ENCODE data around the gene SLC35B1.
A peak's percentile ranks its signal among the peaks of the same experiment; 100 is the strongest.

The SLC35B1 gene, protein sequence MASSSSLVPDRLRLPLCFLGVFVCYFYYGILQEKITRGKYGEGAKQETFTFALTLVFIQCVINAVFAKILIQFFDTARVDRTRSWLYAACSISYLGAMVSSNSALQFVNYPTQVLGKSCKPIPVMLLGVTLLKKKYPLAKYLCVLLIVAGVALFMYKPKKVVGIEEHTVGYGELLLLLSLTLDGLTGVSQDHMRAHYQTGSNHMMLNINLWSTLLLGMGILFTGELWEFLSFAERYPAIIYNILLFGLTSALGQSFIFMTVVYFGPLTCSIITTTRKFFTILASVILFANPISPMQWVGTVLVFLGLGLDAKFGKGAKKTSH

DNA sequence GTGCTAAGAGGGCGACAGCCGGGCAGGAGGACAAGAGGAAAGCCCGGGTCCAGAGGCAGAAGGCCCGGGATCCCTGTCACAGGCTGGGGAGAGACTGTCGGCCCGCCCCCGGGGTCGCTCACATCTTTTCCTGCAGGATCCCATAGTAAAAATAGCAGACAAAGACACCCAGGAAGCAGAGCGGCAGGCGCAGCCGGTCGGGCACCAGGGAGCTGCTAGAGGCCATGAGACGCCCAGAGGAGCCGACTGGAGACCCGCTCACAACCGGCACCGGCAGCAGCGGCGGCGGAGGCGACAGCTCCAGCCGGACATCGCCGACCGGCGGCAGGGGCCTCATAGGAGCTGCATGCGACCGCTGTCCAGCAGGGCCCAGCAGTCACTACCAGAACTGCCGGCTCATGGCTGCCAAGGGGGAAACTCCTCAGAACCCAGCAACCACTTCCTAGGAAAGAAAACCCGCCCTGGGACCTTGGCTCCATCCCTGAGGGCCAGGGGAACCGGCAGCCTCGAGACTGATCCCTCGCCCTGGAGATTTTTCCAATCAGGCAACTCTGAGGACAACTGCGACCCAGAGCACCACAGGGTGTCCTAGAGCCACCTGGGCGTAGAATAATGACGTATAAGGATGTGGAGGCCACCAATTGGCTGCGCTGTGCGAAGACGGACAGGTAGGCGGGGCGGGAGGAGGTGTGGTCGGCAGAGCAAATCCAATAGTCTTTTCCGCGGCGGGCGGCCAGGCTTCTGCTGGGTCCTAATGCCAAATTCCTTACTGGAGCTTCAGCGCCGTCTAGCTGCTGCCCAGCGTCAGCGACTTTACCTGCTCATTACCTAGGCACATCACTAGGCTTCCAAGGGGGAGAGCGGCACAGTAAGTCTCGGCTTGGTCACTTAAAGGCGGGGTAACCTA, at the start of gene SLC35B1:
Gene SLC35B1 (minus strand): TSS at position 357 of the 907 bp plus-strand sequence. CDS start 131 bp downstream, at position 226.
- Mint-ChIP-seq H3K36me3 (peaks cover 26% of the 10 kb centered on the region), H3K27me3 (no peaks in the 10 kb centered on the region), H3K4me1 (peaks cover 39% of the 10 kb centered on the region), H3K27ac (peak within 1 kb of the TSS; percentile 95), H3K4me3 (peak within 1 kb of the TSS; percentile 89), H3K9me3 (no peaks in the 10 kb centered on the region)
- peak; percentile 98 for ATAC-seq

DNA sequence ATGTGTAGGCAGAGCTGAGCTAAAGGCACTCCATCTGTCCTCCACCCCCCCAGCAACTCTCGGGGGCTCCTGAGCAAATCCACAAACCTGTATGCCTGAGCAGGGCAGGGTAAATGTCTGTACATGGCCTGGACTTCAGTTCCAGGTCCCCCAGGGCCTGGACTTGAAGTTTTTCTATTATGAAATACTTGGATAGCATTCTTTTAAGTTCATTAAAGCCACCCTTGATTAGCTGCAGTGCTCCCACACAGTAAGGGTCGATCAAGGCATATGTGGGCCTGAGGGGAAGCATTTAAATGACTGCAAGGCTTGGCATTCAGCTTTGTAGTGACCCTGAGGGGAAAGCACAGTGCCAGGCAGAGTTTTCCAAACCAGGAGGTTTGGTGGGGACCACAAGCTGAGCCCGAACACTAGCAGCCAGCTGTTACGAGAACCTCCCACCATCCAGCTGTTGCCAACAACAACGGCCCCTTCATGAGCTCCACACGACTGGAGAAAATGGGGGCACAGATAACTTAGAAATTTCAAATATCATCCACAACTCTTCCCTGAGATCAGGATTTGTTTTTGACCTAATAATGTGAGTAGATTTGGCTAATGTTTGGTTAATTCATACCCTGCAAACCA, 49.5 kb upstream of the SLC35B1 start:
- Mint-ChIP-seq H3K9me3 (no peaks in the 10 kb centered on the region), H3K4me1 (peaks cover 88% of the 10 kb centered on the region), H3K4me3 (no peak overlapping the region), H3K36me3 (peaks cover 13% of the 10 kb centered on the region), H3K27ac (peak overlapping the region; percentile 81), H3K27me3 (no peaks in the 10 kb centered on the region)
- no peak for ATAC-seq

DNA sequence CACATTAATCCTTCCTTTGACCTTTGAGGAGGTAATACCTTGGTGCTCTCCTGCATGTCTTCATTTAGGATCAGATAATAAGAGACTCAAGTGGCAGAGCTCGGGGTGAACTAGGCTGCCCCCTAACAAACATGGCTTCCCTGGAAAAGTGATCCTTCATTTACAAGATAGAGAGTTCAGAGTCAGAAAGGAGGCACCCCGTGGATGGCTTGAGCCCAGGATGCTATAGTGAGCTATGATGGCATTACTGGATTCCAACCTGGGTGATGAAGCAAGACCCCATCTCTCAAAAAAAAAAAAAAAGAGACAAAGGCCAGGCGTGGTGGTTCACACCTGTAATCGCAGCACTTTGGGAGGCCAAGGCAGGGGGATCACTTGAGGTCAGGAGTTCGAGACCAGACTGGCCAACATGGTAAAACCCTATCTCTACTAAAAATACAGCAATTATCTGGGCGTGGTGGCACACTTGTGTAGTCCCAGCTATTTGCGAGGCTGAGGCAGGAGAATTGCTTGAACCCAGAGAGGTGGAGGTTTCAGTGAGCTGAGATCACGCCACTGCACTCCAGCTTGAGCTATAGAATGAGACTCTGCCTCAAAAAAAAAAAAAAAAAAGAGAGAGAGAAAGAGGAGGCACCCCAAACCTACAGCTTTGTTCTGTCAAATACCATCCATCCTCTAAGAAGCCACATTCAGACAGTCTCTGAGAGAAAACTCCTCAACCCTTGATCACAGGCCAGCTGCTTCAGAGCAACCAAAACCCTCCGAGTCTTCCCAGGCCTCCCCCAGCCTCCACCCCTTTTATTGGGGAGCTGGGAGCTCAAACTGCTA, 48.8 kb upstream of the SLC35B1 start:
- Mint-ChIP-seq H3K4me3 (no peak overlapping the region), H3K27me3 (no peaks in the 10 kb centered on the region), H3K4me1 (peaks cover 84% of the 10 kb centered on the region), H3K9me3 (no peaks in the 10 kb centered on the region), H3K36me3 (peaks cover 13% of the 10 kb centered on the region), H3K27ac (peak overlapping the region; percentile 81)
- ATAC-seq, result no peak

DNA sequence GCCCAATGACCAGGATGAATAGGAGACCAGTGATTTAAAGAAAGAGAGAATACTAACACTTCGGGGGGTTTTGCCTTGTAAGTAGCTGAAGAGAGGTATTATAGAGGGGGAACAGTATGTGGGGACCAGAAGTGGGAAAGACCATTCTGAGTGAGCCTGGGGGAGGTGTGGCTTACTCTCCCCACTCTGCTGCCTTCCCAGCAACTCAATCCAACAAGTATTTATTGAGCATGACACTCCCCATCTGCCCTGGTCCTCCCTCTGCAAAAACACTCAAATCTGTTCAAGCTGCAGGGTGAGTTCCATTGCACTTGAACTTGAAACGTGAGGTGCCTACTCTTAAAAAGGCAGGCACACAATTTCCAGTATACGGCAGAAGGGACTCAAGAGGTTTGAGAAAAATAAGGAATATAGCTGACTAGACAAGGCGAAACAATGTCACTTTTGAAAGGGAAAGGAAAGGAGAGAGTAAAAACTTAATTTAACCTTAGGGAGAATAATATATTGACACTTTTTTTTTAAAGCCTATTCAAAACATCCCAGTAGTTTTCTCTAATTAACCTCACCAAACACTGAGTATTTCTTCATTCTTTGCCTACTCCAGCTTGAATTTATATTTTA, 48.0 kb upstream of the SLC35B1 start:
- H3K4me3 Mint-ChIP-seq, result no peak overlapping the region
- no peak for ATAC-seq

DNA sequence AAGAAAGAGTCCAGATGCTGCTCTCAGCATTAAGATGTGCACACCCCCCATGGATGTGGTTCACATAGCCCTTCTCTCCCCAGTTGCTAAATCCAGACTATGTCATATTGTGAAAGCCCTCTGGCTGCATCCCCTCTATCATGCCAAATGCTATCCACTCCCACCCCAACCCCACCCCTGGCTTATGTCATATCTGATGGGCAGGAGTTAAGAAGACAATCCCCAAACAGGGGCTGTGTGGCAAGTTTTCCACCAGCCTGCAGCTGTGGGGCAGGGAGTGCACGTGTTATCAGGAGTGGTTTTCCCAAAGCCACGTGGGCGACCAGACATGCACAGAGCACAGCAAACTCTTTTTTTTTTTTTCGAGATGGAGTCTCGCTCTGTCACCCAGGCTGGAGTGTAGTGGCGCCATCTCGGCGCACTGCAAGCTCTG, 46.2 kb upstream of the SLC35B1 start:
- peaks cover 7% of the 10 kb centered on the region for H3K36me3 Mint-ChIP-seq
- peaks cover 75% of the 10 kb centered on the region for H3K4me1 Mint-ChIP-seq
- no peaks in the 10 kb centered on the region for H3K27me3 Mint-ChIP-seq
- H3K27ac Mint-ChIP-seq, result peak overlapping the region; percentile 53
- H3K4me3 Mint-ChIP-seq, result no peak overlapping the region
- H3K9me3 Mint-ChIP-seq, result no peaks in the 10 kb centered on the region
- no peak for ATAC-seq

More for the DNA sequence above, 48.0 kb upstream of the SLC35B1 start:
- Mint-ChIP-seq H3K27ac (peak overlapping the region; percentile 81), H3K9me3 (no peaks in the 10 kb centered on the region), H3K4me1 (peaks cover 76% of the 10 kb centered on the region), H3K27me3 (no peaks in the 10 kb centered on the region), H3K36me3 (peaks cover 13% of the 10 kb centered on the region)

DNA sequence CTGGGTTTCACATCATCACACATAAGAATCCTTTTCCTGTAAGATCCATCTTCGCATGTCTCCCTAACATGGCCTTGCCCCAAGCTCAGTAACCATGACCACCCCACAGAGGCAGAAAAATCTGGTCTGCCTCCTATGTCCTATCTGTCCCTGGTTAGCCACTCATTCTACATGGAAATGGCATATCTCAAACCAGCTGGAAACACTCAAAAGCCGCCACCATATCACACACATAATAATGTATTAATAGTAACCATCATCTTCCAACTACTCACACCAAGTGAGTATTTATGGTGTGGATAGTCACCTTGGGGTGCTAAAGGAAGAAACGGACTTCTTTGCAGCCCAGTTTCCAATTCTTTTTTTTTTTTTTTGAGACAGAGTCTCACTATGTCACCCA, 44.7 kb upstream of the SLC35B1 start:
- no peaks in the 10 kb centered on the region for H3K27me3 Mint-ChIP-seq
- H3K36me3 Mint-ChIP-seq, result peaks cover 12% of the 10 kb centered on the region
- H3K4me3 Mint-ChIP-seq, result no peak overlapping the region
- H3K4me1 Mint-ChIP-seq, result peaks cover 81% of the 10 kb centered on the region
- no peak for ATAC-seq
- peak overlapping the region; percentile 53 for H3K27ac Mint-ChIP-seq
- H3K9me3 Mint-ChIP-seq, result no peaks in the 10 kb centered on the region

DNA sequence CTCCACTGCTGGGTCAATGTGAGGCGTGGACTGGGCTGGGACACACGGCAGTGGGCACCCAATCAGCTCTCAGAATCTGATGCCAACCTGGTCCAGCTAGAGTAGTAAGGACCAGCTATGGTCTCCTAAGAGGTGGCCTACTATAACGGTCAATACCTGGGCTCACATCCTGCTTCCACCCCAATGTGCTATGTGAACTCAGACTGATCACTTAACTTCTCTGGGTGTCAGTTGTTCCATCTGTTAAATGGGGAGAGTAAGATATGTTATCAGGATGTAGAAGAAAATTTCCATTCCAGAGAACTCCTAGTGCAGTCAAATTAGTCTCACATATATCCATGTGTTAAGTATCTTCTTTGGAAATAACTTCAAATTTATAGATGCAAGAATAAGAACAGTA, 42.0 kb upstream of the SLC35B1 start:
- Mint-ChIP-seq H3K9me3 (no peaks in the 10 kb centered on the region), H3K27me3 (no peaks in the 10 kb centered on the region), H3K36me3 (peaks cover 15% of the 10 kb centered on the region), H3K4me1 (peaks cover 84% of the 10 kb centered on the region), H3K27ac (peak overlapping the region; percentile 93), H3K4me3 (no peak overlapping the region)
- no peak for ATAC-seq

DNA sequence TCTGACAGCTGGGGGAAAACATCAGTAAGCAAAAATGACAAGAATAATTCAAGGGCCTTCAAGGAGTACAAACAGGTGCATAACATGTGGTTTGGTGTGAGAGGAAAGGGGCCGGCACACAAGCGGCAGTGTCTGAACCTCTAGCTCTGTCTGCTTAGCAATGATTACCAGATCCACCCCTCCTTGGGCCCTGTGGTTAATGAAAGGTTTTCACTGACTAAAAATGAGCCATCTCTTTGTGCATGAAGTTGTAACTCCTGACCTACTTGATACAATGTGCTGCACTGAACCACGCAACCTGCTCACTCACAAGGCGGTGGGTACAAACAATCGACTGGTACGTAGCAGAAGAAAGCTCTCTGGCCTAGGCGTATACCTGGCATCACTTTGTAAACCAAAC, 41.0 kb upstream of the SLC35B1 start:
- peak overlapping the region; percentile 65 for H3K4me3 Mint-ChIP-seq
- H3K36me3 Mint-ChIP-seq, result peaks cover 15% of the 10 kb centered on the region
- H3K27me3 Mint-ChIP-seq, result no peaks in the 10 kb centered on the region
- no peaks in the 10 kb centered on the region for H3K9me3 Mint-ChIP-seq
- H3K4me1 Mint-ChIP-seq, result peaks cover 78% of the 10 kb centered on the region
- peak; percentile 90 for ATAC-seq
- H3K27ac Mint-ChIP-seq, result peak overlapping the region; percentile 93

DNA sequence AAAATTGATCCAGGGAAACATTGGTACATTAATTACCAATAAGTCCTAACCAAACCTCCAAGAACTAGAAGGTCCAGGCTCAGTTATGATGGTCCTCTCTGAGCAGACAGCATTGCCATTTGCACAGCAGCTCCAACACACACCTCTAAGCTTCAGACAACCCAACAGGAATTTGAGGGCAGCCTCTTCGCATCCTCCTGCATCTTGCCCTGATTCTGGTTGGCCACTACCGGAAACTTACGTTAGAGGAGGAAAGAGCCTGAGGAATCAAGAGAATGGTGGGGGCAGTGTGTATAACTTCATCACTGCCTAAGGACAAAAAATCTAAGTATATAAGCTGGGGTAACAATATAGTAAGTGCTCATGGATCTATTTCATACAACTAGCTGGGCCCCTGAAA, 40.5 kb upstream of the SLC35B1 start:
- Mint-ChIP-seq H3K4me1 (peaks cover 73% of the 10 kb centered on the region), H3K27me3 (no peaks in the 10 kb centered on the region), H3K27ac (peak overlapping the region; percentile 93), H3K9me3 (no peaks in the 10 kb centered on the region), H3K36me3 (peaks cover 15% of the 10 kb centered on the region), H3K4me3 (peak overlapping the region; percentile 65)
- no peak for ATAC-seq

DNA sequence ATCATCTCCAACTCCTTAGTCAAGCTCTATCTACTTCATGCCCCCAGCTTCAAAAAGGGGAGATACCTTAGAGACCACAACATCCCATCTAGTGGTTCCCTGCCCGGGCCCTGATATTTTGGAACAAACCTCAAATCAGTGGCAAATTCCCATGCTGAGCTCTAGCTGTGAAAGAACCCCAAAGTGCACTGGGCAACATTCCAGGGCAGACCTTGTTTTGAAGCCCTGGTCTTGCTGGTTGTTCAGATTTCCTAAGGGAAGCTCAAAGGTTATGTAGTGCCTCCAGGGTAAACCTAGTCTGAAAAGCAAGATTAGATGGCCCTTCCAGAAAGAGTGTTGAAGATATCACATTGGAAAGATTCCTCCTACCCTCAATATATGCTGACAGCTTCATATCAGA, 39.9 kb upstream of the SLC35B1 start:
- Mint-ChIP-seq H3K4me1 (peaks cover 73% of the 10 kb centered on the region), H3K27me3 (no peaks in the 10 kb centered on the region), H3K27ac (peak overlapping the region; percentile 93), H3K4me3 (peak overlapping the region; percentile 87), H3K36me3 (peaks cover 15% of the 10 kb centered on the region), H3K9me3 (no peaks in the 10 kb centered on the region)
- ATAC-seq, result no peak

DNA sequence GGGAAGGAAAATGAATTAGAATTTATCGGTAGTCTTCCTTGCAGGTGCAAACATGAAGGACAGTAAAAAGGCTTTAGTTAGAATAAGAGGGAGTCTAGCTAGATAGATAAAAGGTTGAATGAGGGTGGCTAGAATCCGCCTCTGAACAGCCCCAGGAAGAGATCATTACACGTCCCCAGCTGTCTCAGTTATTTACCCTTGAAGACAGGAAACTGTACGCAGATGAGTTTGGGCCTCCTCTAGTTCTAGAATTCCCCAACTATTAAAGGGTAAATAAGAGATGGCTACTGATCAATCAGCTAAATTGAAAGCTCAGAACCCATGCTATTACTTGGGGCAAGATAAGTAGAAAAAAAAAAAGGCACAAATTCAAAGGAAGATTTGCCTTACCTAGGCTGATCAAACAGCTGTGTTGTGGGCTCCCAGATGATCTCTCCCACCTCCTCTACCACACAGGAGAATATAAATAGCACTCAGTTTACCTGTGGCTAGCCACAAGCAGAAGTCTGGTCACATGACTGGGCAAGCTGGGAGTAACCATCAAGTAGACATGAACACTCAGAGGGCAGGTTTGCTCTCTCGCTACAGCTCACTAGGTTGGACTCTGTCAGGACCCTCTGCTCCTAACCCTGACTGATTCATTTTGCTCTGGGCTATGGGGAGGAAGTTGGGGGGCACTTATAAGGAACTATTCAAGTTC, 39.2 kb upstream of the SLC35B1 start:
- H3K36me3 Mint-ChIP-seq, result peaks cover 15% of the 10 kb centered on the region
- H3K27ac Mint-ChIP-seq, result peak overlapping the region; percentile 93
- no peaks in the 10 kb centered on the region for H3K27me3 Mint-ChIP-seq
- H3K4me3 Mint-ChIP-seq, result peak overlapping the region; percentile 87
- ATAC-seq, result peak; percentile 82
- peaks cover 73% of the 10 kb centered on the region for H3K4me1 Mint-ChIP-seq
- no peaks in the 10 kb centered on the region for H3K9me3 Mint-ChIP-seq

DNA sequence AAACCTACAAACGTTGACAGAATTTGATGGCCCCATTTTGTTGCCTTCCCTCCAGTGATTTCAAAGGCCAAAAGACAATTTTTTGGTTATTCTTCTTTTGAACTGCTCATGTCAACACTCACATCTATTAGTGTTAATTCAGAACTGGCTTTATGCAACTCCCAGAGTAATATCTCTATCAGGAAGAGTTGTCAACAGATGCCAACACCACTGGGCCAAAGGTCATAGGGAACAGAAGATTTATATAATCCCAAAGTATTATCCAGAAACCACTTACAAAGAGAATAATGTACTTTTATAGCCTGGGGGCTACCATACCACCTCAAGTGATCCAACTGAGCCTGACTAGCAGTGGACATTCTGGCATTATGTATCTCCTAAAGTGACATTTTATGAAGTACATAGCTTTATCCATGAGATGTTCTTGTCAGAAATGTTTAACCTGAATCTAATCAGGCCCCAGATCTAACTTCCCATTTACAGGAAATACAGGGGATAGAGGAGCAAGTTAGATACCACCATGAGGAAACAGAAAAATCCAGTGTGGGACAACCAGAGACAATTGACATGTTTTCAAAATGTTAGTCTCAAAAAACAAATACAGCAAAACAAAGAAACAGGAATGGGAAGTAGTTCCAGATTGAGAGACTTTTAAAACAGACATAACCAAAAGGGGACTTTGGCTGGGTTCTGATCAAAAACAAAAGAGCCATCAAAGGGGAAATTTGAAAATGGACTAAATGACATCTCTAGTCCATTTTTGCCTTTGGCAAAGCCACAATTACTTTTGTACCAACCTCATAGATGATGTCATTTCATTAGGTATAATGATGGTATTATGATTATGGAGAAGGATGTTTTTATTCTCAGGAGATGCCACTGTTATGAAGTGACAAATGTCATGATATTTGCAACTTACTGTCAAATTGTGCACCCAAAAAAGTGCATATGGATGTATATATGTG, 37.7 kb upstream of the SLC35B1 start:
- Mint-ChIP-seq H3K27me3 (no peaks in the 10 kb centered on the region), H3K4me1 (peaks cover 86% of the 10 kb centered on the region), H3K4me3 (peak overlapping the region; percentile 87), H3K27ac (peak overlapping the region; percentile 93), H3K36me3 (peaks cover 15% of the 10 kb centered on the region), H3K9me3 (no peaks in the 10 kb centered on the region)
- no peak for ATAC-seq

DNA sequence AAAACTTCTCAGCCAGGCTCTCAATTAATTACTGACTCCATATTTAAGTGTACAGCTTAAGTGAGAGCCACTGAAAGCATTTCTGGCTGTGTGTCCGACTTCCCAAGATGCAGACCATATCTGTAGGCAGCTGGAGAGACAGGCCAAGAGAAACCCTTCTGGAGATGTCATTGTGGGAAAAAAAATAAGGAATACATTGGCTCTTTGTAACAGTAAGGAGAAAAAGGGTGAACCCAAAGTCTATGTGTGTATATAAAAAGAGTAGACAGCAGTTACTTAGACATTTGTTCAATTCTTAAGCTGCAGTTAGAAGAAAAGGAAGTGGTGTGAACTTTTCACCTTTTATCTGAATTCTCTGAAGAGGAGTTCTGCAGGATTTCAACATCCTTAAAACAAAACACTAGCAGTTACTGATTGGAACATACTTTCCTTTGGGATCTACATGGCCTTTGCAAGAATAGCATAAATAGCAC, 34.4 kb upstream of the SLC35B1 start:
- Mint-ChIP-seq H3K4me3 (peak overlapping the region; percentile 83), H3K4me1 (peaks cover 85% of the 10 kb centered on the region), H3K9me3 (no peaks in the 10 kb centered on the region), H3K27ac (peak overlapping the region; percentile 97), H3K27me3 (no peaks in the 10 kb centered on the region), H3K36me3 (peaks cover 16% of the 10 kb centered on the region)
- ATAC-seq, result no peak

Measured in stimulated activated memory B cell treated with anti-CD40 and anti-IgM and Interleukin-4, amounts not matched to agents 10 μg/mL and 1 μg/mL and 100 μg/mL, for 72 hours (primary cell).